ENCODE results near the gene PRDM16.

- TF ChIP-seq CTCF (tag by site-specific recombination; IDR thresholded peaks at IDR 0.05) (no peak), GLIS2 (tag by site-specific recombination; IDR thresholded peaks at IDR 0.05) (no peak), BCL6B (tag by site-specific recombination; IDR thresholded peaks at IDR 0.05) (no peak), ZNF521 (tag by site-specific recombination; IDR thresholded peaks at IDR 0.05) (no peak), ZBTB21 (tag by site-specific recombination; IDR thresholded peaks at IDR 0.05) (no peak), KLF1 (tag by site-specific recombination; IDR thresholded peaks at IDR 0.05) (no peak), ZNF16 (tag by site-specific recombination; IDR thresholded peaks at IDR 0.05; ENCODE audit: low read depth) (no peak), ZSCAN30 (tag by site-specific recombination; IDR thresholded peaks at IDR 0.05) (no peak), REST (tag by site-specific recombination; IDR thresholded peaks at IDR 0.05) (no peak), ZSCAN16 (tag by site-specific recombination; IDR thresholded peaks at IDR 0.05) (no peak), PRDM4 (tag by site-specific recombination; IDR thresholded peaks at IDR 0.05) (no peak), ZXDB (tag by site-specific recombination; IDR thresholded peaks at IDR 0.05) (no peak), ZNF639 (tag by site-specific recombination; IDR thresholded peaks at IDR 0.05) (no peak)
These were observed 156.7 kb downstream of the PRDM16 start for GRCh38 chr1:3225661-3226060.
